SU-DHL-6 (cell line): ENCODE data around the gene RNF223.
"Not testable (repeated sequence)": the region's sequence is repeated elsewhere in the genome, so short reads cannot be mapped to it uniquely, and the experiment has no call there.

Source experiments
- EZH2phosphoT487 ChIP-seq: fragments of 200-600 bp; sonication (generic), shearing (Covaris generic); conservative IDR thresholded peaks from 2 replicates; pipeline ENCODE4 v1.6.1; 2018; ENCODE audit warnings: mild to moderate bottlenecking, antibody characterized with exemption, low read length, moderate library complexity, mixed read lengths
- TF ChIP-seq, protein P1 (sequence below): fragments of 200-600 bp; sonication (generic); IDR thresholded peaks from one replicate; pipeline ENCODE4 v1.5.1; 2017; ENCODE audit warnings: antibody characterized with exemption, mild to moderate bottlenecking, low read length, moderate library complexity; ENCODE audit not compliant: insufficient read depth, poor library complexity, severe bottlenecking

DNA sequence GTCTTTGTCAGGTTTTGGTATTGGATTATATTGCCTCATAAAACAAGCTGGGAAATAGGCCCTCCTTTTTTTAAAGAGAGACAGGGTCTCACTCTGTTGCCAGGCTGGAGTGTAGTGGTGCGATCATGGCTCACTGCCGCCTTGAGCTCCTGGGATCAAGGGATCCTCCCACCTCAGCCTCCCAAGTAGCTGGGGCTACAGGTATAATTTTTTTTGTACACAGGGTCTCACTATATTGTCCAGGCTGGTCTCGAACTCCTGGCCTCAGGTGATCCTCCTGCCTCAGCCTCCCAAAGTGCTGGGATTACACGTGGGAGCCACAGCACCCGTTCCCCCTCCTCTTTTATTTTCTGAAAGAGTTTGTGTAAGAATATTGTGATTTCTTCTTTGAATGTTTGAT is 22.0 kb upstream of the RNF223 start:
- TF ChIP-seq, protein P1, sequence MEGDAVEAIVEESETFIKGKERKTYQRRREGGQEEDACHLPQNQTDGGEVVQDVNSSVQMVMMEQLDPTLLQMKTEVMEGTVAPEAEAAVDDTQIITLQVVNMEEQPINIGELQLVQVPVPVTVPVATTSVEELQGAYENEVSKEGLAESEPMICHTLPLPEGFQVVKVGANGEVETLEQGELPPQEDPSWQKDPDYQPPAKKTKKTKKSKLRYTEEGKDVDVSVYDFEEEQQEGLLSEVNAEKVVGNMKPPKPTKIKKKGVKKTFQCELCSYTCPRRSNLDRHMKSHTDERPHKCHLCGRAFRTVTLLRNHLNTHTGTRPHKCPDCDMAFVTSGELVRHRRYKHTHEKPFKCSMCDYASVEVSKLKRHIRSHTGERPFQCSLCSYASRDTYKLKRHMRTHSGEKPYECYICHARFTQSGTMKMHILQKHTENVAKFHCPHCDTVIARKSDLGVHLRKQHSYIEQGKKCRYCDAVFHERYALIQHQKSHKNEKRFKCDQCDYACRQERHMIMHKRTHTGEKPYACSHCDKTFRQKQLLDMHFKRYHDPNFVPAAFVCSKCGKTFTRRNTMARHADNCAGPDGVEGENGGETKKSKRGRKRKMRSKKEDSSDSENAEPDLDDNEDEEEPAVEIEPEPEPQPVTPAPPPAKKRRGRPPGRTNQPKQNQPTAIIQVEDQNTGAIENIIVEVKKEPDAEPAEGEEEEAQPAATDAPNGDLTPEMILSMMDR, result not testable (repeated sequence)
- not testable (repeated sequence) for TF ChIP-seq EZH2phosphoT487
